Measurements from ENCODE around the gene CNNM2. TPM values are rescaled to one million over a fixed set of nuclear protein-coding genes. Genes with fewer than 3 reads are reported as not detected.

Gene CNNM2
- total RNA-seq, 2 experiments from 2014 or later, result 10.9 to 12.3 TPM

- Mint-ChIP-seq H3K27me3 (no peaks in the 10 kb centered on the region), H3K4me1 (peaks cover 4% of the 10 kb centered on the region), H3K27ac (no peak overlapping the region), H3K4me3 (no peak overlapping the region), H3K36me3 (peaks cover 16% of the 10 kb centered on the region), H3K9me3 (no peaks in the 10 kb centered on the region)
- POLR2A ChIA-PET, result no interaction called here
- no peak for DNase-seq
- ATAC-seq (ENCODE audit: low read depth), result no peak
Observed at GRCh38 chr10:103104721-103105120, 186.6 kb downstream of the CNNM2 start.

DNA sequence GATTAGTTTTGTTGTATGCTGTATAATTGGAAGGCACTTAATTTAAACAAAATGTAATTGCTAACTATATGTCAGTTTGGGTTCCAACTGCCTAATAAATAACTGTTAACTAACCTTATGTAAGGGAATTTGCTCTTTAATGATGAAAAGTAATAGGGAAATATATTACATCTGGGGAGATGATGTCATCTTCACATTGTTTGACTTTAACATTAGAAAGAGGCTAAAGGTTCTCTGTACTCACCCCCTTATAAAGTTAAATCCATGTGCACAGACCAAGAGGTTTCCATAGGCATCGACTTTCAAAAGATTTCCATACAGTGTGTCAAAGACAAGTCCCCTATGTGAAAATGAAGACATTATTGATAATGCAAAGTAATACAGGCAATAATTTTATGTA, 187.4 kb downstream of the CNNM2 start:
- H3K27ac Mint-ChIP-seq, result no peak overlapping the region
- H3K4me3 Mint-ChIP-seq, result no peak overlapping the region
- no peaks in the 10 kb centered on the region for H3K9me3 Mint-ChIP-seq
- POLR2A ChIA-PET, result no interaction called here
- no peak for ATAC-seq (ENCODE audit: low read depth)
- peaks cover 4% of the 10 kb centered on the region for H3K4me1 Mint-ChIP-seq
- no peak for DNase-seq
- H3K36me3 Mint-ChIP-seq, result peaks cover 16% of the 10 kb centered on the region
- no peaks in the 10 kb centered on the region for H3K27me3 Mint-ChIP-seq

GRCh38 chr10:103106539-103106938, 188.4 kb downstream of the CNNM2 start:
- no peaks in the 10 kb centered on the region for H3K9me3 Mint-ChIP-seq
- DNase-seq (no peak), ATAC-seq (ENCODE audit: low read depth) (no peak)
- peaks cover 7% of the 10 kb centered on the region for H3K4me1 Mint-ChIP-seq
- POLR2A ChIA-PET, result no interaction called here
- H3K4me3 Mint-ChIP-seq, result no peak overlapping the region
- no peak overlapping the region for H3K27ac Mint-ChIP-seq
- H3K36me3 Mint-ChIP-seq, result peaks cover 19% of the 10 kb centered on the region
- H3K27me3 Mint-ChIP-seq, result no peaks in the 10 kb centered on the region

DNA sequence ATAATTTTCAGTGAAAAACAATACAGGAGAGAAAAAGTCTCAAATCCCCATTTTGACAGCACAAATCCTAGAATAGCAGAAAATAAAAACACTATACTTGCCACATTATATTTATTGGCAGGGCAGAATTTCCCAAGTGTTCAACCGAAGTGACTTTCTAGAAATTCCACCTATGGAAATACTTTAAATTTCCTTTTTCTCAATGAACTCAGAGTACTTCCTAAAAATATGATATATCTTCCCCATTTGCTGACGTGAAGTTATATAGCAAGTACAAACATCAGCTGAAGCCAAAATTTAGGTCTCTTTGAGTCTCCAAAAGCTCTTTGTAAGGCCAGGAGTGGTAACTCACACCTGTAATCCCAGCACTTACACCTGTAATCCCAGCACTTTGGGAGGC, 191.7 kb downstream of the CNNM2 start:
- ATAC-seq (ENCODE audit: low read depth), result no peak
- H3K36me3 Mint-ChIP-seq, result peaks cover 16% of the 10 kb centered on the region
- H3K9me3 Mint-ChIP-seq, result no peaks in the 10 kb centered on the region
- no peak overlapping the region for H3K27ac Mint-ChIP-seq
- POLR2A ChIA-PET, result no interaction called here
- H3K4me1 Mint-ChIP-seq, result peaks cover 3% of the 10 kb centered on the region
- no peaks in the 10 kb centered on the region for H3K27me3 Mint-ChIP-seq
- no peak for DNase-seq
- no peak overlapping the region for H3K4me3 Mint-ChIP-seq

DNA sequence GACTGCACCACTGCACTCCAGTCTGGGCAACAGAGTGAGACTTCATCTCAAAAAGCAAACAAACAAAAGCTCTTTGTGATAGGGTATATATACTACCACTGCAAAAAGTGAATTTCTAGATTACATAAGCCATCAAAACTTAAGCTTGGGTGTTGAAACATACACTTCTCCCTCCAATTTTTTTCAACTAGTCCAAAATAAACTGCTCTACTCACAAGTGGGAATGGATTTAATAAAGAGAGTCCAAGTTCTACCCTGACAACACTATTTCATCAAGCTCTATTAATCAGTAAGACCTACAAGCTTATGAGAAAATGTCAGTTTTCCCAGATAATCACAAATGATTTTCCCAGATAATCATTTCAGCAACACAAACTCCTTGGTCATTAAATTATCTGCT, 192.3 kb downstream of the CNNM2 start:
- ATAC-seq (ENCODE audit: low read depth) (no peak), DNase-seq (no peak)
- no peaks in the 10 kb centered on the region for H3K9me3 Mint-ChIP-seq
- no peak overlapping the region for H3K4me3 Mint-ChIP-seq
- H3K36me3 Mint-ChIP-seq, result peaks cover 15% of the 10 kb centered on the region
- POLR2A ChIA-PET, result no interaction called here
- no peaks in the 10 kb centered on the region for H3K27me3 Mint-ChIP-seq
- H3K27ac Mint-ChIP-seq, result no peak overlapping the region
- peaks cover 3% of the 10 kb centered on the region for H3K4me1 Mint-ChIP-seq

DNA sequence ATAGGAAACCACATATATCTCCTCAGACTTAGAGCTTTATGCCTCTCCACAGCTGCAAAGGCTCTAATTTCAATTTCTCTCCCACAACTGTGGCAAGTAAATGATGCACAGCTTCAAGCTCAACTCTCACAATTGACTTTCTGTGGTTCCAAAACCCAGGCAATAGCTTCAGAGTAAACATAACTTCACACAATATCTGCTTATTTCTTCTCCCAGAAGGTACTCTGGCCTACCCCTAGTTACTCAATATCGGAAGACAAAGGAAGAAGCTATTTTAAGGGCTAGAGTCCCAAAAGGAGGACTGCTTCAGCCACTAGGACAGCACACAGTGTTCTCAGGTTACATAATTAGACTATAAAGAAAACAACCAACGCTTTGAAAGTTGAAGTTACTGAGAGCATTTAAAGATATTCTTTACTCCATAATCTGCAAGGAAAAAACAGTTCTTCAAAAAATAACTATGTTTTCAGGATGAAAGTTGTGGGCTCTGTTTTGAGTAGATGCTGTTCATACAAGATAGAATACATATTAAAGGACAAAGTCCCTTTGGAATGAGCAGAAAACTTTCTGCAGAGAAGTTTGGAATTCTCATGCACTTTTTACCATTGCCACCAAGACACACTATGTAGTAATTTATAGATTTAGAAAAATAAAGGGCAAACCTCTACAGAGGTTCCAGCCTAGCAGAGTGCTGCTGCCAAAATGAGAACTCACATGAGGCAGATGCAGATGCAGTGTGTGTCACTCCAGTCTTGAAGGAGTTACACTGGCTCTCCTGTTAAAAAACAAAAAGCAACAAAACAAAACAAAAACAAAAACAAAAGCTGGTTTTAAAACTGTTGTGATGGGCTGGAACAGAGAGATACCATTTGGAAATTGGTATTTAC, 193.2 kb downstream of the CNNM2 start:
- ATAC-seq (ENCODE audit: low read depth) (no peak), DNase-seq (no peak)
- no peak overlapping the region for H3K27ac Mint-ChIP-seq
- H3K27me3 Mint-ChIP-seq, result no peaks in the 10 kb centered on the region
- H3K36me3 Mint-ChIP-seq, result peaks cover 12% of the 10 kb centered on the region
- POLR2A ChIA-PET, result no interaction called here
- peaks cover 3% of the 10 kb centered on the region for H3K4me1 Mint-ChIP-seq
- no peak overlapping the region for H3K4me3 Mint-ChIP-seq
- no peaks in the 10 kb centered on the region for H3K9me3 Mint-ChIP-seq

DNA sequence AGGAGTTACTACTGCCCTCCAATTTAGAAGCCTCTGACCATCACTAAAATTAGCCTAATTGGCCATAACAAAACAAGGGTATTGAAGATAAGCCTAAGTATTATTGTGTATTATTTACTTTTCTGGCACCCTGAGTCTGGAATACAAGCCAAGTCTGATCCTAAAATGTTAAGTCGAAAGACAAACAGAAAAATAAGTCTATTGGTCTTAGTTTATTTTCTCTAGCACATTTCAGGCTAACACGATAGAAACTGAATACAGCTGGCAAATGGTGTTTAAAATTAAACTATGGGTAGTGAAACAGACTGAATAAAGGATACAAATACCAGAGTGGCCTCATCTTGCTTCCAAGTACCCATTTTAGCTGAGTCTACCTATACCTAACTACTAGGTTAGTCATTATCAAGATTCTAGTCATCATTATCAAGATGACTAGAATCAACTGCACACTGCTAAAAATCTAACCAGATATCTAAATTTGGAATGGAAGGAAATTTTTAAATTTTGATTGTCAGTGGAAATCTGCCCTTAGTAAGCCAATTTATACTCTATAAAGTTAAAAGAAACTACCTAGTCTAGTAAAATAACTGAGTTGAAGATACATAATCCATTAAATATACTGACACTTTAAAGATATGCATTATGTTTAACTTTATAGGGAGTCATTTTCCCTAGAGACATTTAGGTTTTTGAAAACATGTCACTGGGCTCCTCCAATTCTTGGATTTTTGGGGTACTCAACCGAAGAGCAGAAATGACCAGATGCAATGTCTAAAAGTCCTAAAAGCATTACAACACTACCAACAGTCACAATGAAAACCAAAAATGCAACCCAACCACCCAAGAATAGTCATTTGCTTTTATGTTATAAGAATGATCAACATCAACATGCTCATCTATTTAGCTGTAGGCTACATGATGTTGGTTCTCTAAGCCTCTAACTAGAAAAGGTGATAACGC, 194.1 kb downstream of the CNNM2 start:
- Mint-ChIP-seq H3K4me3 (no peak overlapping the region), H3K36me3 (peaks cover 12% of the 10 kb centered on the region), H3K27ac (no peak overlapping the region), H3K27me3 (no peaks in the 10 kb centered on the region), H3K9me3 (no peaks in the 10 kb centered on the region), H3K4me1 (peaks cover 3% of the 10 kb centered on the region)
- ATAC-seq (ENCODE audit: low read depth) (no peak), DNase-seq (no peak)
- POLR2A ChIA-PET, result no interaction called here

GRCh38 chr10:103114876-103115275, 196.8 kb downstream of the CNNM2 start:
- H3K27ac Mint-ChIP-seq, result no peak overlapping the region
- H3K4me3 Mint-ChIP-seq, result no peak overlapping the region
- POLR2A ChIA-PET, result interaction anchor here (1.5 kb wide), 1 partner anchor 12 kb away, joined by 3 read pairs; no protein-coding TSS in a partner anchor
- H3K4me1 Mint-ChIP-seq, result peaks cover 3% of the 10 kb centered on the region
- no peaks in the 10 kb centered on the region for H3K9me3 Mint-ChIP-seq
- H3K36me3 Mint-ChIP-seq, result peaks cover 8% of the 10 kb centered on the region
- ATAC-seq (ENCODE audit: low read depth) (no peak), DNase-seq (no peak)
- no peaks in the 10 kb centered on the region for H3K27me3 Mint-ChIP-seq

GRCh38 chr10:103117247-103117646, 199.2 kb downstream of the CNNM2 start:
- POLR2A ChIA-PET, result no interaction called here
- H3K36me3 Mint-ChIP-seq, result no peaks in the 10 kb centered on the region
- H3K4me3 Mint-ChIP-seq, result no peak overlapping the region
- H3K27ac Mint-ChIP-seq, result no peak overlapping the region
- ATAC-seq (ENCODE audit: low read depth) (no peak), DNase-seq (no peak)
- no peaks in the 10 kb centered on the region for H3K9me3 Mint-ChIP-seq
- peaks cover under 1% of the 10 kb centered on the region for H3K4me1 Mint-ChIP-seq
- no peaks in the 10 kb centered on the region for H3K27me3 Mint-ChIP-seq

- Mint-ChIP-seq H3K9me3 (no peaks in the 10 kb centered on the region), H3K4me3 (no peak overlapping the region), H3K36me3 (peaks cover 5% of the 10 kb centered on the region), H3K27me3 (no peaks in the 10 kb centered on the region), H3K27ac (no peak overlapping the region), H3K4me1 (peaks cover 4% of the 10 kb centered on the region)
- no peak for ATAC-seq (ENCODE audit: low read depth)
- POLR2A ChIA-PET, result no interaction called here
- DNase-seq, result no peak
Observed at GRCh38 chr10:103120546-103120945, 202.5 kb downstream of the CNNM2 start.

DNA sequence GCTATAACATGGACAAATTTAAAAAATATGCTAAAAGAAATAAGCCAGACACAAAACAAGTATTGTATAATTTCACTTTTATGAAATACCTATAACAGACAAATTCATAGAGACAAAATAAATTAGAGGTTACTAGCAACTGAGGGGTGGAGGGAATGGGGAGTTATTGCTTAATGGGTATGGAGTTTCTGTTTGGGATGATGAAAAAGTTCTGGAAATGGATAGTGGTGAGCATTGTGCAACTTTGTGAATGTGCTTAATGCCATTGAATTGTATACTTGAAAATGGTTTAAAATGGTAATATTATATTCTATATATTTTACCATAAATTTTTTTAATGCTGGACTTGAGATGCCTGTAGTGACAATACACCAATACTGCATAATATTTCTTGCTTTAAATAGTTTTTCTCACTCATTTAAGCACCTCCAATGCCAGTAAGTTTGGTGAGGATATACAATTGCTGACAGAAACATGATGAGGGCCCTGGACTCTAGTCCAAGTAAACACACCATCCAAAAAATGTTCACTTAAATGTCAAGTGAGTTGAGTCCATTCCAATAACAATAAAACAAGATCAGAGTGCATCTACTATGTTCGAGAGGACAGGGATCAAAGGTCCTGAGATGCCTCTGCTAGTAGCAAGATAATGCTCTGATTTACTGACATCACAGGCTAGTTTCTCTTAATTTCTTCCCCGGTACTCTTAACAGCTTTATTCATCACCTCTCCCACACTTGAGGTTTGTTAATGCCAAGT, 203.1 kb downstream of the CNNM2 start:
- no peak overlapping the region for H3K4me3 Mint-ChIP-seq
- POLR2A ChIA-PET, result no interaction called here
- DNase-seq, result no peak
- no peaks in the 10 kb centered on the region for H3K9me3 Mint-ChIP-seq
- peaks cover 10% of the 10 kb centered on the region for H3K4me1 Mint-ChIP-seq
- ATAC-seq (ENCODE audit: low read depth), result no peak
- no peaks in the 10 kb centered on the region for H3K27me3 Mint-ChIP-seq
- H3K27ac Mint-ChIP-seq, result no peak overlapping the region
- H3K36me3 Mint-ChIP-seq, result peaks cover 9% of the 10 kb centered on the region

DNA sequence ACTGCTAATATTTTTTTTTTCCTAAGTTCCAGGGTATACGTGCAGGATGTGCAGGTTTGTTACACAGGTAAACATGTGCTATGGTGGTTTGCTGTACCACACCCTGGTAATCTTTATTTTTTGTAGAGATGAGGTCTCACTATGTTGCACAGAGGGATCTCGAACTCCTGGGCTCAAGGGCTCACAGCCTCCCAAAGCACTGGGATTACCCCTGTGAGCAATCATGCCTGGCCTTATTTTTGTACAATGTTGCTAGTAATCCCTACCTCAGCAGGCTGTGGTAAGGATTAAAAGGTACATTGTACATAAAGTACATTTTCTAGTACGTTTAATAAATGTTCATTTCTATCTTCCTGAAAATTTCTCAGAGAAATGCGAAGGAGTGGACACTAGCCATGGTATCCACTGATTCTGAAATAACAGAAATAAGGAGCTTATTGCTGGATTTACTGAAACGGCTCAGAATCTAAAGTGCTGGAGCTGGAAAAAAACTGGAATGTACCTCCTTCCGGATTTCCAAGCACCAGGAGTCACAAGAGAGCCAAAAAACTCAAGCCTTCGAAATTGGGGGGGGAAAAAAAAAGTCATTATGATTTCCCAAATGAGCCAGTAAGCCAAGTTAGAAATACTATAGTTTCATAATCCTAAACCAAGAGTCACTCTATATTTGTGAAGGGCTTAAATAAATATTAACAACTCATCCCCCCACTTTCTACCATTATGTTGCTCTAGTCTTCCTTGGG, 205.4 kb downstream of the CNNM2 start:
- no peaks in the 10 kb centered on the region for H3K27me3 Mint-ChIP-seq
- DNase-seq (no peak), ATAC-seq (ENCODE audit: low read depth) (no peak)
- H3K4me3 Mint-ChIP-seq, result no peak overlapping the region
- POLR2A ChIA-PET, result no interaction called here
- no peaks in the 10 kb centered on the region for H3K9me3 Mint-ChIP-seq
- H3K4me1 Mint-ChIP-seq, result peaks cover 15% of the 10 kb centered on the region
- H3K36me3 Mint-ChIP-seq, result peaks cover 10% of the 10 kb centered on the region
- H3K27ac Mint-ChIP-seq, result no peak overlapping the region
